ENCODE measurements around the gene CLK1. TPM values are rescaled to one million over a fixed set of nuclear protein-coding genes. Genes with fewer than 3 reads are reported as not detected.

Gene CLK1
- total and polyA plus RNA-seq, 9 of the 15 experiments (the other 6 are each of a cell fraction or from before 2014, with no cell fraction given): 29.3 to 99.2 (median 47.0) TPM

- 0 out of 2 replicates have a peak, but pooled peaks have one; percentile 46 for TF ChIP-seq BHLHE40 (IDR thresholded peaks at IDR 0.05; ENCODE audit: low read length)
- TF ChIP-seq NR1H2 (CRISPR knock-in tag; IDR thresholded peaks at IDR 0.05): no peak
- peak; percentile 56 for TF ChIP-seq CCNT2 (IDR thresholded peaks at IDR 0.05; ENCODE audit: borderline replicate concordance, extremely low read depth, insufficient read length, low read depth, low read length)
- TF ChIP-seq, protein P1, sequence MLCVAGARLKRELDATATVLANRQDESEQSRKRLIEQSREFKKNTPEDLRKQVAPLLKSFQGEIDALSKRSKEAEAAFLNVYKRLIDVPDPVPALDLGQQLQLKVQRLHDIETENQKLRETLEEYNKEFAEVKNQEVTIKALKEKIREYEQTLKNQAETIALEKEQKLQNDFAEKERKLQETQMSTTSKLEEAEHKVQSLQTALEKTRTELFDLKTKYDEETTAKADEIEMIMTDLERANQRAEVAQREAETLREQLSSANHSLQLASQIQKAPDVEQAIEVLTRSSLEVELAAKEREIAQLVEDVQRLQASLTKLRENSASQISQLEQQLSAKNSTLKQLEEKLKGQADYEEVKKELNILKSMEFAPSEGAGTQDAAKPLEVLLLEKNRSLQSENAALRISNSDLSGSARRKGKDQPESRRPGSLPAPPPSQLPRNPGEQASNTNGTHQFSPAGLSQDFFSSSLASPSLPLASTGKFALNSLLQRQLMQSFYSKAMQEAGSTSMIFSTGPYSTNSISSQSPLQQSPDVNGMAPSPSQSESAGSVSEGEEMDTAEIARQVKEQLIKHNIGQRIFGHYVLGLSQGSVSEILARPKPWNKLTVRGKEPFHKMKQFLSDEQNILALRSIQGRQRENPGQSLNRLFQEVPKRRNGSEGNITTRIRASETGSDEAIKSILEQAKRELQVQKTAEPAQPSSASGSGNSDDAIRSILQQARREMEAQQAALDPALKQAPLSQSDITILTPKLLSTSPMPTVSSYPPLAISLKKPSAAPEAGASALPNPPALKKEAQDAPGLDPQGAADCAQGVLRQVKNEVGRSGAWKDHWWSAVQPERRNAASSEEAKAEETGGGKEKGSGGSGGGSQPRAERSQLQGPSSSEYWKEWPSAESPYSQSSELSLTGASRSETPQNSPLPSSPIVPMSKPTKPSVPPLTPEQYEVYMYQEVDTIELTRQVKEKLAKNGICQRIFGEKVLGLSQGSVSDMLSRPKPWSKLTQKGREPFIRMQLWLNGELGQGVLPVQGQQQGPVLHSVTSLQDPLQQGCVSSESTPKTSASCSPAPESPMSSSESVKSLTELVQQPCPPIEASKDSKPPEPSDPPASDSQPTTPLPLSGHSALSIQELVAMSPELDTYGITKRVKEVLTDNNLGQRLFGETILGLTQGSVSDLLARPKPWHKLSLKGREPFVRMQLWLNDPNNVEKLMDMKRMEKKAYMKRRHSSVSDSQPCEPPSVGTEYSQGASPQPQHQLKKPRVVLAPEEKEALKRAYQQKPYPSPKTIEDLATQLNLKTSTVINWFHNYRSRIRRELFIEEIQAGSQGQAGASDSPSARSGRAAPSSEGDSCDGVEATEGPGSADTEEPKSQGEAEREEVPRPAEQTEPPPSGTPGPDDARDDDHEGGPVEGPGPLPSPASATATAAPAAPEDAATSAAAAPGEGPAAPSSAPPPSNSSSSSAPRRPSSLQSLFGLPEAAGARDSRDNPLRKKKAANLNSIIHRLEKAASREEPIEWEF (CRISPR knock-in tag; IDR thresholded peaks at IDR 0.05): no peak
- TF ChIP-seq, protein P2, sequence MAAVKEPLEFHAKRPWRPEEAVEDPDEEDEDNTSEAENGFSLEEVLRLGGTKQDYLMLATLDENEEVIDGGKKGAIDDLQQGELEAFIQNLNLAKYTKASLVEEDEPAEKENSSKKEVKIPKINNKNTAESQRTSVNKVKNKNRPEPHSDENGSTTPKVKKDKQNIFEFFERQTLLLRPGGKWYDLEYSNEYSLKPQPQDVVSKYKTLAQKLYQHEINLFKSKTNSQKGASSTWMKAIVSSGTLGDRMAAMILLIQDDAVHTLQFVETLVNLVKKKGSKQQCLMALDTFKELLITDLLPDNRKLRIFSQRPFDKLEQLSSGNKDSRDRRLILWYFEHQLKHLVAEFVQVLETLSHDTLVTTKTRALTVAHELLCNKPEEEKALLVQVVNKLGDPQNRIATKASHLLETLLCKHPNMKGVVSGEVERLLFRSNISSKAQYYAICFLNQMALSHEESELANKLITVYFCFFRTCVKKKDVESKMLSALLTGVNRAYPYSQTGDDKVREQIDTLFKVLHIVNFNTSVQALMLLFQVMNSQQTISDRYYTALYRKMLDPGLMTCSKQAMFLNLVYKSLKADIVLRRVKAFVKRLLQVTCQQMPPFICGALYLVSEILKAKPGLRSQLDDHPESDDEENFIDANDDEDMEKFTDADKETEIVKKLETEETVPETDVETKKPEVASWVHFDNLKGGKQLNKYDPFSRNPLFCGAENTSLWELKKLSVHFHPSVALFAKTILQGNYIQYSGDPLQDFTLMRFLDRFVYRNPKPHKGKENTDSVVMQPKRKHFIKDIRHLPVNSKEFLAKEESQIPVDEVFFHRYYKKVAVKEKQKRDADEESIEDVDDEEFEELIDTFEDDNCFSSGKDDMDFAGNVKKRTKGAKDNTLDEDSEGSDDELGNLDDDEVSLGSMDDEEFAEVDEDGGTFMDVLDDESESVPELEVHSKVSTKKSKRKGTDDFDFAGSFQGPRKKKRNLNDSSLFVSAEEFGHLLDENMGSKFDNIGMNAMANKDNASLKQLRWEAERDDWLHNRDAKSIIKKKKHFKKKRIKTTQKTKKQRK (IDR thresholded peaks at IDR 0.05; ENCODE audit: borderline replicate concordance, low read depth, low read length): no peak
- no peak for TF ChIP-seq LARP7 (IDR thresholded peaks at IDR 0.05)
- no peak for TF ChIP-seq ZNF551 (CRISPR knock-in tag; IDR thresholded peaks at IDR 0.05)
- peak; percentile 86 for TF ChIP-seq TAF1 (IDR thresholded peaks at IDR 0.05; ENCODE audit: control insufficient read depth, extremely low read depth, insufficient read depth, low read length, severe bottlenecking)
- TF ChIP-seq, protein P3, sequence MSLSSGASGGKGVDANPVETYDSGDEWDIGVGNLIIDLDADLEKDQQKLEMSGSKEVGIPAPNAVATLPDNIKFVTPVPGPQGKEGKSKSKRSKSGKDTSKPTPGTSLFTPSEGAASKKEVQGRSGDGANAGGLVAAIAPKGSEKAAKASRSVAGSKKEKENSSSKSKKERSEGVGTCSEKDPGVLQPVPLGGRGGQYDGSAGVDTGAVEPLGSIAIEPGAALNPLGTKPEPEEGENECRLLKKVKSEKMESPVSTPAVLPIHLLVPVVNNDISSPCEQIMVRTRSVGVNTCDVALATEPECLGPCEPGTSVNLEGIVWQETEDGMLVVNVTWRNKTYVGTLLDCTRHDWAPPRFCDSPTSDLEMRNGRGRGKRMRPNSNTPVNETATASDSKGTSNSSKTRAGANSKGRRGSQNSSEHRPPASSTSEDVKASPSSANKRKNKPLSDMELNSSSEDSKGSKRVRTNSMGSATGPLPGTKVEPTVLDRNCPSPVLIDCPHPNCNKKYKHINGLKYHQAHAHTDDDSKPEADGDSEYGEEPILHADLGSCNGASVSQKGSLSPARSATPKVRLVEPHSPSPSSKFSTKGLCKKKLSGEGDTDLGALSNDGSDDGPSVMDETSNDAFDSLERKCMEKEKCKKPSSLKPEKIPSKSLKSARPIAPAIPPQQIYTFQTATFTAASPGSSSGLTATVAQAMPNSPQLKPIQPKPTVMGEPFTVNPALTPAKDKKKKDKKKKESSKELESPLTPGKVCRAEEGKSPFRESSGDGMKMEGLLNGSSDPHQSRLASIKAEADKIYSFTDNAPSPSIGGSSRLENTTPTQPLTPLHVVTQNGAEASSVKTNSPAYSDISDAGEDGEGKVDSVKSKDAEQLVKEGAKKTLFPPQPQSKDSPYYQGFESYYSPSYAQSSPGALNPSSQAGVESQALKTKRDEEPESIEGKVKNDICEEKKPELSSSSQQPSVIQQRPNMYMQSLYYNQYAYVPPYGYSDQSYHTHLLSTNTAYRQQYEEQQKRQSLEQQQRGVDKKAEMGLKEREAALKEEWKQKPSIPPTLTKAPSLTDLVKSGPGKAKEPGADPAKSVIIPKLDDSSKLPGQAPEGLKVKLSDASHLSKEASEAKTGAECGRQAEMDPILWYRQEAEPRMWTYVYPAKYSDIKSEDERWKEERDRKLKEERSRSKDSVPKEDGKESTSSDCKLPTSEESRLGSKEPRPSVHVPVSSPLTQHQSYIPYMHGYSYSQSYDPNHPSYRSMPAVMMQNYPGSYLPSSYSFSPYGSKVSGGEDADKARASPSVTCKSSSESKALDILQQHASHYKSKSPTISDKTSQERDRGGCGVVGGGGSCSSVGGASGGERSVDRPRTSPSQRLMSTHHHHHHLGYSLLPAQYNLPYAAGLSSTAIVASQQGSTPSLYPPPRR (CRISPR knock-in tag; IDR thresholded peaks at IDR 0.05; ENCODE audit: borderline replicate concordance): no peak
Observed at GRCh38 chr2:200888704-200889625, 24.5 kb upstream of the CLK1 start, which contains the start of the genes NIF3L1 and PPIL3 (continued).

Measured in K562 (cell line).